HG03039 (cell line): ENCODE measurements around the gene TSPY8.
"Not testable (repeated sequence)": the region's sequence is repeated elsewhere in the genome, so short reads cannot be mapped to it uniquely, and the experiment has no call there.

Experiments
- ATAC-seq: cut with Tn5 transposase; IDR thresholded peaks from one replicate; pipeline ENCODE4 v1.9.1; 2021; ENCODE audit warnings: mild to moderate bottlenecking, moderate library complexity; ENCODE audit not compliant: unreplicated experiment

Gene TSPY8, protein sequence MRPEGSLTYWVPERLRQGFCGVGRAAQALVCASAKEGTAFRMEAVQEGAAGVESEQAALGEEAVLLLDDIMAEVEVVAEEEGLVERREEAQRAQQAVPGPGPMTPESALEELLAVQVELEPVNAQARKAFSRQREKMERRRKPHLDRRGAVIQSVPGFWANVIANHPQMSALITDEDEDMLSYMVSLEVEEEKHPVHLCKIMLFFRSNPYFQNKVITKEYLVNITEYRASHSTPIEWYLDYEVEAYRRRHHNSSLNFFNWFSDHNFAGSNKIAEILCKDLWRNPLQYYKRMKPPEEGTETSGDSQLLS

DNA sequence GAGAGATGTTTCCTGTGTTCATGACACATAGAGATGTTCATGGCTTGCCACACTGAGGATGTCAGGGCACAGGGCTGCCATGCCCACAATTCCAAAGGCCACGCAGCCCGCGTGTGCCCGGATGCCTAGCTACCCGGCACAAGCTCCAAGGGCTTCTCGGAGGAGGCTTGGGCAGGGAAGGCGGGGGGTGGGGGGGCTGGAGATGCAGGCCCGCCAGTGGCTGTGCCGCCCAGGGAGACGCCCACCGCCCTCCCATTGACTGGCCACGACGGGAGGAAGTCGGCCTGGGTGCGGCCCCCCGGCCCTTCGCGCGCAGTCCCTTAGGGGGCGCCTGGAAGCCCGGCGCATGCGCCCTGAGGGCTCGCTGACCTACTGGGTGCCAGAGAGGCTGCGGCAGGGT lies at the start of gene TSPY8:
TSPY8 (plus strand) TSS at position 301 of the 400 bp plus-strand sequence; CDS start at position 347, 46 bp downstream.
- not testable (repeated sequence) for ATAC-seq

DNA sequence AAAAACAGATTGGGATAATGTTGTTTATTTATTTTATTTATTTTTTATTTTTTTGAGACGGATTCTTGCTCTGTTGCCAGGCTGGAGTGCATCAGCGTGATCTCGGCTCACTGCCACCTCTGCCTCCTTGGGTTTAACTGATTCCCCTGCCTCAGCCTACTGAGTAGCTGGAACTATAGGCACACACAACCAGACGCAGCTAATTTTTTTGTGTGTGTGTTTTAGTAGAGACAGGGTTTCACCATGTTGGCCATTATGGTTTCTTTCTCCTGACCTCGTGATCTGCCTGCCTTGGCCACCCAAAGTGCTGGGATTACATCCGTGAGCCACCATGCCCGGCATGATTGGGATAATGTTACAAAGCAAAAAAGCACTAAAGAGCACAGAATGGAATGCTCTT lies 36.6 kb upstream of the TSPY8 start:
- ATAC-seq, result no peak

- ATAC-seq, result not testable (repeated sequence)
These were observed 20.4 kb upstream of the TSPY8 start, which contains the start of gene TSPY4 for GRCh38 chrY:9337164-9337563. TSS of gene TSPY4 (plus strand) at chrY:9337464. CDS start at chrY:9337510, 46 bp downstream.

- not testable (repeated sequence) for ATAC-seq
These were observed 38.9 kb downstream of the TSPY8 start for GRCh38 chrY:9396527-9396926.

DNA sequence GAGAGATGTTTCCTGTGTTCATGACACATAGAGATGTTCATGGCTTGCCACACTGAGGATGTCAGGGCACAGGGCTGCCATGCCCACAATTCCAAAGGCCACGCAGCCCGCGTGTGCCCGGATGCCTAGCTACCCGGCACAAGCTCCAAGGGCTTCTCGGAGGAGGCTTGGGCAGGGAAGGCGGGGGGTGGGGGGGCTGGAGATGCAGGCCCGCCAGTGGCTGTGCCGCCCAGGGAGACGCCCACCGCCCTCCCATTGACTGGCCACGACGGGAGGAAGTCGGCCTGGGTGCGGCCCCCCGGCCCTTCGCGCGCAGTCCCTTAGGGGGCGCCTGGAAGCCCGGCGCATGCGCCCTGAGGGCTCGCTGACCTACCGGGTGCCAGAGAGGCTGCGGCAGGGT lies 40.5 kb downstream of the TSPY8 start, which contains the start of gene TSPY3:
TSPY3 (plus strand) TSS at position 301 of the 400 bp plus-strand sequence; CDS start at position 347, 46 bp downstream.
- ATAC-seq, result not testable (repeated sequence)
